Measurements from ENCODE around the gene TLCD4.
"Not testable (repeated sequence)": the region's sequence is repeated elsewhere in the genome, so short reads cannot be mapped to it uniquely, and the experiment has no call there.

The TLCD4 gene, protein sequence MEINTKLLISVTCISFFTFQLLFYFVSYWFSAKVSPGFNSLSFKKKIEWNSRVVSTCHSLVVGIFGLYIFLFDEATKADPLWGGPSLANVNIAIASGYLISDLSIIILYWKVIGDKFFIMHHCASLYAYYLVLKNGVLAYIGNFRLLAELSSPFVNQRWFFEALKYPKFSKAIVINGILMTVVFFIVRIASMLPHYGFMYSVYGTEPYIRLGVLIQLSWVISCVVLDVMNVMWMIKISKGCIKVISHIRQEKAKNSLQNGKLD

DNA sequence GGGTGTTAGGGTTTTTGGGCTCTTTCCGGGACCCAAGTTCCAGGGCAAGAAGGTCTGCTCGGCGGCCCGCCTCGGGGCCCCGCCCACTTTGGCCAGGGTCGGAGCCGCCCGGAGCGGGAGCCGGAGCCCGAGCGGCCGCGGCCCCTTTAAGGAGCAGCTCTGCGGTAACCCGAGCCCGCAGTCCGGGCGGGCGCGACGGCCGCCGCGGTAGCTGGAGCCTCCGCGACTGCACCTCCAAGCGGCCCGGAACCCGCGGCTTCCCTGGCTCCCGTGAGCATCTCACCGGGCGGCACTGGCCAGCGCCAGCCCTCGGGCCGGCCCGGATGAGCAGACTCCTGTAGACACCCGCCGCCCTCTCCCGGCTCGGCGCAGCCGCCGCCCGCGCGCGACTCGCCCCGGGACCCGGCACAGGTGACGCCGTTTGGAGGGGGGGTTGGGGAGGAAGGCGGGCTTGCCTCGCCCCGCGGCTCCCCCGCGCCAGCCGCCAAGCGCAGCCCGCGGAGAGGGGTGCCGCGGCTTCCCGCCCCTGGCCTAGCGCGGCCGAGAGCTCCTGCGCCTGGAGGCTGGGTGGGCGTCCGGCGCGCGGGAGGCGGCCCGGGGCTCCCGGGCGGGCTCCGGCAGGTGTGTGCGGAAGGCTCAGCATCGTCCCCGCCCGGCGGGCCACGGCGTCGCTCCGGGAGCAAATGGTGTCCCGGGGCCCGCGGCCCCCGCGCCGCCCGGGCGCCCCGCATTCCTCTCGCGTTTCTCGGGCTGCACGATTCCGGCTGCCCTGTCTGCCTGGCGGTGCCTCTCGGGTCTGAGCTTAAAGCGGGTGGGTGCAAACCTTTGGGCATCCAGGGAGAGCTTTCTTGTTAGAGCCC is at the start of gene TLCD4:
TLCD4 (plus strand) TSS at position 149 of the 860 bp plus-strand sequence. CDS start 26,547 bp downstream, outside the sequence.
- peak; percentile 75 for DNase-seq

DNA sequence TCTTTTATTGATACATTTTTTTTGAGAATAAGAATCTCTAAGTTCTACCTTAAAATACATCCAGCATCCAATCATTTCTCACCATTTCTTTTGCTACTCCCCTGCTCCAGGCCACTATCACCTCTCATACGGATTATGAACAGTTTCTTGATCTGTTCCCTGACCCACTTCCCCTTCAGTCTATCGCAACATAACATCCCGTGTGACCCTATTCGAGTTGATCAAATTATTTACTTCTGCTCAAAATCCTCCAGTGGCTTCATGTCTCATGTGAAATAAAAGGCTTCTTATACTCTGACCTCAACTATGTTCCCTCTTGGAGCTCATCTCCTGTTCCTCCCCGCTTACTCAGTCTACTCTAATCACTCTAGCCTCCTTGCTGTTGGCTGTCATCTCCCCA is 49.6 kb upstream of the TLCD4 start:
- DNase-seq = no peak

DNA sequence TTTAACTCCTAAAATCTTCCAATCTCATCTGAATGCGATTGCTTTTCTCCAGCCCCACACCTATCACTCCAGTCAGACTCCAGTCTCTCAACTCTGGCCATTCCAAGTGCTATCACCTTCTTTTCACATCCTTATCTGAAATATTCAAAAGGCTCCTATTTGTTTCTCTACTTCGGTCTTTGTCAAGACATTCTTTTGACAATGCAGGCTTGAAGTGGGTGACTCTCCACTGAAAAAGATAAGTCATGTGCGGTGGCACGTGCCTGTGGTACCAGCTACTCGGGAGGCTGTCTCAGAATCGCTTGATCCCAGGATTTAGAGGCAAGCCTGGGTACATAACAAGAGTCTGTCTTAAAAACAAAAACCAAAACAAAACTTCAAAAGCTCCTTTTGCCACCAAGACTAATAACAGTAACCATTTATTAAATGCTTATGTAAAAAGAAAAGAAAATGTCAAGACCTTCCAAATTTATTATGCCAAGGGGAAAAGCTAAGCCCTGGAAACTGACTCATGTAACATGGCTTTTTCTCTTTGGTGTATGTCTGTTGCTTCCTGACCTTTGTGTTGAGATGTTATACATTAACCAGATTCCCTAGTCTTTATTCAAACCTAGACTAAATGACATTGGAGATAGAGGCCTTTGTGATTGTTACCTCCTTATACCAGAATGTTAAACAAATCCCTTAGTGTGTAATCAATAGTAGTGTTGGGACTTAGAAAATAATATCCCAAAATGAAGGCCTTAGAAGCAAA is 48.0 kb upstream of the TLCD4 start:
- no peak for DNase-seq

DNA sequence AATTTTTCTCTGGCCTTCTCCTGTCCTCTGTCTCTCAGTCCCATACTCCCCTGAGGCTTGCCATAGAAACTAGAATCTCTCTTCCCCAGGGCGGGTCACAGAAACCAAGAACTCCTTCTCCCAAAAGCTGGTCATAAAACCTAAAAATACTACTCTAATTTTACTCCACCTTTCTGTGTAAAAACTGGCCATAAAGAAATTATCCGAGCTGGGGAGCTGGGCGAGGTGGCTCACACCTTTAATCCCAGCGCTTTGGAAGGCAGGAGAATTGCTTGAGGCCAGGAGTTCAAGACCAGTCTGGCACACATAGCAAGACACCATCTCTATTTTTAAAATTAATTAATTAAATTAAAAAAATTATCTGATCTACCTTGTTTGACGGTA is 47.5 kb upstream of the TLCD4 start:
- no peak for DNase-seq

DNA sequence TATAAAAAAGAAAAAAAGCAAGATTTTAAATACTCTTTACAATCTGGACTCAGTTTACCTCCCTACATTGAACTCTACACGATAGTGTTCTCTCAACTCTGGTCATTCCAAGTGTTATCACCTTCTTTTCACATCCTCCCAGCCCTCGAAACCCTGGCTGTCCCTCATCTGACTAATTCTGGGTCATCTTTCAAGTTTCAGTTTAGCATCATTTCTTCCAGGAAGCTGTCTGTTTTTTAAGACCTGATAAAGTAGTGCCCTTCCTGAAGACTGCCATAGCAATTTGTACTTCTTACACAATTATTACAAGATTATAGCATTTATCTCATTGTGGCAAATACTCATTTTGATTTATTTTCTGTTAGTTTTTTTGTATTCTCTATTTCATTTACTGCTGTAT is 45.6 kb upstream of the TLCD4 start:
- DNase-seq = no peak

DNA sequence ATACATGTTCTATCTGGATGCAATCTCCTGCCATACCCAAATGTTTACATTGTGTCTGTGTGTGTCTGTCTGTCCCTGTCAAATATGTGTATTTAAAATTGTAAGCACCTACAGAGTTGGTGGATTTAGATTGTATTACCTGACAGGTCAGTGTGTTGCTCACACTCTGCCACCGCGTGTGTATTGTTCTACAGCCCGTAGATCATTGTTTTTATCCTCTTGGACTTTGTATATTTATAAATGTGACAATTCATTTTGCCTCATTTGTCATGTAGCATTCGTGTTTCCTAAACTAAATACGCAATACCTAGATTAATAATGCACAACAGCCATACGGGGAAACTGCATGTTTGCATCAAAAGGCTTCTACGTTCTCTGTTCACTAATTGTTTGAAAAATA is 45.0 kb upstream of the TLCD4 start:
- DNase-seq = no peak

DNA sequence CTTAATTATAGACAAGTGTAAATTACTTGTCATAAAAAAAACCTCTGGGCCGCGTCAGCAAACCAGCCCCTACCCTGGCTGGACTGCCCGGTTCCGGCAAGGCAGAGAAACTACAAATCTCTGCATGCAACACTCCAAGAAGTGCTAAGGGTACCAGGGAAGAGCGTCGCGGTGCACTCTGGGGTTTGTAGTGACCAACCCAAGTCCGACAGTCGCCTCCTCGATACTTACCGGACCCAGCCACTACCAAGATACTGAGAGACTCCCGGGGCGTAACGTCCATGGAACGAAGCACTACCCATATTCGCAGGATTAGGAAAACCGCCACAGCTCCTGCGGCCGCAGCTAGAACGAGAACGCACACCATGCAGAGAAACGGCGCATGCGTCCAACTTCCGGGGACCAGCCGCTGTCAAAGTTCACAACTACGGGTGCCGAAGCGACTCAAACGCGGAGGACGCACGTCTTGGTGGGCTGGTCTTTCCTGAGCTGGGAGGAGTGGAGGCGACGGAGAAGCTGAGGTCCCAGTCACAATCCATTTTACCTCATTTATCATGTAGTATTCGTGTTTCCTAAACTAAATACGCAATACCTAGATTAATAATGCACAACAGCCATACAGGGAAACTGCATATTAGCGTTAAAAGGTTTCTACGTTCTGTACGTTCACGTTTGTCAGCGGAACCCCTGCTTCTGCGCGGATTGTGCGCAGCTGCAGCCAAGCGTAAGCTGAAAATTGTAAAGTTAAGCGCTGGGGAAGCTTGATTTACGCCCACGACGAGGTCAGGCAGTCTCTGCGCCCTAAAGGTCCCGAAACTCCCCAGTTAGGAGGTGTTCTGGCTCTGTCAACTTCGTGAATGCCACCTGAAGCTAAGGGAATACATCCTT is 44.4 kb upstream of the TLCD4 start, which contains the start of gene ALG14:
ALG14 (minus strand) TSS at position 420 of the 888 bp plus-strand sequence; CDS start at position 367, 53 bp downstream.
- peak; percentile 97 for DNase-seq

DNA sequence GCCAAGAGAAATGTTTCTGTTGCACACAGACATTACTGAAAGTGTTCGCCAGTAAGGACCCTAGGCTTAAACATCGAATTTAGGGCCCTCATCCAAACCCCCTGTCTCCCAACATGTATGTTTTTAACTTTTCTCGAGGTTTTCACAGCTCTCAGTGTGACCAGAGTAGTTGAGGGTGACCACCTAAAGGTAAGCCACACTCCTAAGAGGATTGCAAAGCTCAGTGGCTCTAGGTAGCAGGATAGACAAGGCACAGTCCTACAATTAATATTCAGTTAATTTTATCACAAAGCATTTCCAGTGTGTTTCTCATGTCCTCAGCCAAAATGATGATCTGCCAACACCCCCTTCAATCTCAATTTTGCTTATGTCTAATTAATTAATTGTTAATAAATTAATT is 43.7 kb upstream of the TLCD4 start:
- DNase-seq = no peak

DNA sequence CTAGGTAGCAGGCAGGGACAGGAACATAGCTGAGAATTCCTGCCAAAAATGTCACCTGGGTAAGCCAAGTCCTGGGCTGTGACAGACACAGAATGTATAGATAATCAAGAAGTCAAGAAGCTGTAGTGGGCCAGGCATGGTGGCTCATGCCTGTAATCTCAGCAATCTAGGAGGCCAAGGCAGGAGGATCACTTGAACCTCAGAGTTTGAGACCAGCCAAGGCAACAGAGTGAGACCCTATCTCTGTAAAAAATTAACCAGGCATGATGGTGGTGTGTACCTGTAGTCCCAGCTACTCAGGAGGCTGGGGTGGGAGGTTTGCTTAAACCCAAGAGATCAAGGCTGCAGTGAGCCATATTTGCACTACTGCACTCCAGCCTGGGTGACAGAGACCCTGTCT is 41.1 kb upstream of the TLCD4 start:
- DNase-seq = no peak

DNA sequence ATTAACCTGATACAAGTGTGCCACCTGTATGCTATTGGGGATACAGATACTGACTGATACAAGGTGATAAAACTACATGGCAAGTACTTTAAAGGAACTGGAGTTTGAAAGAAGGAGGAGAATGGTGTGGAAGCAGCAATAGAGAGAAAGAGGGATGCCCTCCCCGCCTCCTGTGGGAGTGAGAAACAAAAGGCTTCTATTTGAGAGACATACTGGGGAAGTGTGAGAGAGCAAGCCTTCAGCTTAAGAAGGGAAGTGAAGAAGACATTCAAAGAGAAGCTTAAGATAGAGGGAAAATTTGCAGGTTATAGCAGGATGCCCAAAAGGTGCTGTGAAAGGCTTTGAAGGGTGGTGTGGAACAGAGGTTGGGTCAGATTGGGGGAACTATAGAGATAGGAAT is 36.7 kb upstream of the TLCD4 start:
- no peak for DNase-seq

DNA sequence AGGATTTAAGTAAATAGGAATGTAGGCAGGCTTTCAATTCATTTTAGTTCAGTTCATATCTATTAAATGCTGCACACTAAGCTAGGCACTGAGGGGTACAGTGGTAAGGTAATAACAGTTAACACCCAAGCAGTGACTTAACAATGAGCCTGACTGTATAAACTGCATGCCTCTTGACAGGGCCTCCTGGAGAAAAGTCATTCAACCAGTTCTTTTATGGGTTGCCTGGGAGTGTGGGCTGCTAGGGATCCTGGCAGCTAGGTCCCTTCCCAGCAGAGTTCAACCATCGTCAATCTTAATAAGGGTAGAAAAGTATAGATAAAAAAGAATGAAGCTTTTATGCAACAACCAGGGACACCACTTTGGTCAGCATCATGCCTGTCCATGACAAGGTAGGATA is 36.3 kb upstream of the TLCD4 start:
- no peak for DNase-seq

DNA sequence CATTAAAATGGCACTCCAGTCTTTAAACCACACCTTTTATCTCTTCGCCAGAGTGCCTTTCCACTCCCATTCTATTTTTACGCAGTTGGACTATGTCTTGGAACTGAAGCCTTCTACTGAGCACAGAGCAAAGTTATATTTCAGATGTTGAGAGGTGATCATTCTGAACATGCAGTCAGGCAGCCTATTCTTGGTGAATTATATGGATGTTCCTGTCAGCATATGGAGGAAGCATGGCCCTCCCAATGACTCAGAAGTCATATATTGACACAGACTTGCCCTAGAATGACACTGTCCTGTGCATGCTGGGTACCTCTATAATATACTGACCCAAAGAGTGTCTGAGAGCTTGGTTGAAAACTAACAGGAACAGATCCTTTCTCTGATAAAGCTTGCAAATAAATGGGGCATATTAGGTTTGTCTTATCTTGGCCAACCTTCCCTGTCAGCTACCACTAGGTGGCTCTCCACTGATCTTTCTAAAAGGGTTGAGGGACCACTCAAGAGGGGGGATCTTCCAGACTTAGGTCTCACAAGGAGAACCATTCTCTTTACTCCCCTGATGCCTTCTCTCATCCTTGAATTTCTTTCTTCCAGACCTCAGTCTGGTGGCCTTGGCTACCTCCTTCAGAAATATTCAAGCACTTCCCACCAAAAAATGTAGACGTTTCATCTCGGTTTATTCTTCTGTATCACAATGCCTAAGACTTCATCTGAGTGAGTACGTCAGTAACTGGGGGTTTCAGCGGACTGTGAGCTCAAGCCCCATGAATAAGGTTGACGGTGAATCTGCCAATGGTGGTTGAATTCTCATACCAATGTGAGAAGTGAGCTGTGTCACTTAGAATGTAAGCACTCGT is 32.6 kb upstream of the TLCD4 start:
- DNase-seq = no peak

DNA sequence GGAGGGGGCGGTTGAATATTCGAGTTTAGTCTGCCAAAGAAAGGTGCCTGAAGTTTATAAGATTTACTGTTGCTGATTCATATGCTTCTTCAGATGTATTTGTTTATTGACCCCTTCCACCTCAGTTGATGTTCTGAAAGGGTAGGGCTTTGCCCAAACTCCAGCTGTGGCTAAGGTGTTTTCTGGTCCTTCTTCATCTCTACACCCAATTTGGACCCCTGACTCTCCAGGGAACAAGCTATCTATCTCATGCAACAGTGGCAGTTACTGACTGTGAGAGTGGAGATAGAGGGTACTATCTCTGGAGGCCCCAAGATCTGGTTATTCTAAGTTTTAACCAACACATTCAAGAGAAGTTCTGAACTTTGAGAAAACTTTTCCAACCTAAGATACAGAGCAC is 31.8 kb upstream of the TLCD4 start:
- DNase-seq = no peak

DNA sequence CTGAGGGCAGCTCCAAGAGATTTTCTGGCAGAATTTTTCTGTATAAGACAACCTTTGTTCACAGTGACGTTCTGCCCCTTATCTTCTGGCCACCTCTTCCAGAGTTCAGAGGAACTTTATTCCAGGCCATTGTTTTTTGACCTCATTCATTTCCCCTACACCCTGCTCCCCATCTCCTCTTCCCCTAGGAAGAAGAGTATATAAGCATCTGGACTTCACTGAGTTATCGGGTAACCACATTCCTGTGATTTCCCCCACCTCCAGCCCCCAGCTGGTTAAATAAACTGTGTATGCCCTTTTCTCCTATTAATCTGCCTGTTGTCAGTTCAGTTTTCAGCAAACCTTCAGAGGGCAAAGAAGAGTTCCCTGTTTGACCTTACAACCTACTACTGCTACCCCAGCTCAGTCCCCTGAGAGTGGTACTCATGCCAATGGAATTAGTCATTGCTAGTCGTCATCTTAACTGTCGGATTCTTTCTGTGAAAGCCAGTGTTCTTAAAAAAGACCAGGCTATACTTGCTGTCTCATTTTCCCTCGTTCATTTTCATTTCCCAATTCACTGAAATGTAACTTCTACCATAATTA is 30.1 kb upstream of the TLCD4 start:
- peak; percentile 54 for DNase-seq

DNA sequence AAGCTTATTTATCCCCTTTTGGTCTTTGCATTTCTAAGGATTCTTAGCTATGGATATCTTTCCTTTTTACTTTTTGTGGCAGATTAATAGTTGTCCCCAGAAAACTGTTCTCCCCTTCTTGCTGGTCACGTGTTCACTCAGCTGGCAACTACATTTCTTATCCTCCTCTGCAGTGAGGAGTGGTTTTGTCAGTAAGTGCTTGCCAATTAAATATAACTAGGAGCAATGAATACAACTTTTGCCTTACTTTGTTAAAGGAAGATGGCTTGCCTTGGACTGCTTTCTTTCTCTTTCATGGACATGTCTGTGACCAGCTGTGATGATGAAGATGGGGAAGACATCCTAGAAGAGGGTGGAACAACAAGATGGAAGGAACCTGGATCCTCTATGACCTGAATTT is 28.9 kb upstream of the TLCD4 start:
- no peak for DNase-seq

DNA sequence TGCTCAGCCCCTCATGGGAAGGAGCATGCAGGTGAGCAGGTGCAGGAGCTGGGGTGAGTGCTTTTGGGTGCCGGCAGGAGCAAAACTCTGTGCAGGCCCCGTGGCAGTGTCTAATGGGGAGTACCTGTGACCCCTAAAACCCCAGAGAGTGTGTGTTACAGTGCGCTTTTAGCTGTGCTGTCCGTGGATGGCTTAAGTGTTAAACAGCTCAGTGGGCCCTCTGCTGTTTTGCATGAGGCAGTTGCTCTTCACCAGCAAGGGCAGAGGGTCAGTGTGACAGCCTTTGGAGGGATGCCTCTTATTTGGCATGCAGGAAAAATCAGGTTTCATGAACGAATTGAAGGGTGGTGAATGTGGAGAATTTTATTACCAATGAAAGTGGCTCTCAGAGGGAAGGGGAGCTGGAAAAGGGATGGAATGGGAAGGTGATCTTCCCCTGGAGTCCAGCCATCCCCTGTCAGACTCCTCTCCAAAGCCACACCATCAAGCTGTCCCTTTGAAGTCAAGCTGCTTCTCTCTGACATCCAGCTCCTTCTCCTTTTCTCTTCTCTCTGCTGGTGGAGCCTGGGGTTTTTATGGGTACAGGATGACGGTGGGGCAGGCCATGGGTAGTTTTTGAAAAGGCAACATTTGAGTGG is 27.4 kb upstream of the TLCD4 start:
- DNase-seq = no peak

DNA sequence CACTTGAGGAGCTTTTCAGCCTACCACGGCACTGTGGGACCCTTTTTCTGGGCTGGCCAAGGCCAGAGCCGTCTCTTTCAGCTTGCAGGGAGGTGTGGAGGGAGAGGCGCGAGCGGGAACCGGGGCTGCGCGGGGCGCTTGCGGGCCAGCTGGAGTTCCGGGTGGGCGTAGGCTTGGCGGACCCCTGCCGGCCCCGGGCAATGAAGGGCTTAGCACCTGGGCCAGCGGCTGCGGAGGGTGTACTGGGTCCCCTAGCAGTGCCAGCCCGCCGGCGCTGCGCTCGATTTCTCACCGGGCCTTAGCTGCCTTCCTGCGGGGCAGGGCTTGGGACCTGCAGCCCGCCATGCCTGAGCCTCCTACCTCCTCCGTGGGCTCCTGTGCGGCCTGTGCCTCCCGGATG is 25.9 kb upstream of the TLCD4 start:
- not testable (repeated sequence) for DNase-seq

DNA sequence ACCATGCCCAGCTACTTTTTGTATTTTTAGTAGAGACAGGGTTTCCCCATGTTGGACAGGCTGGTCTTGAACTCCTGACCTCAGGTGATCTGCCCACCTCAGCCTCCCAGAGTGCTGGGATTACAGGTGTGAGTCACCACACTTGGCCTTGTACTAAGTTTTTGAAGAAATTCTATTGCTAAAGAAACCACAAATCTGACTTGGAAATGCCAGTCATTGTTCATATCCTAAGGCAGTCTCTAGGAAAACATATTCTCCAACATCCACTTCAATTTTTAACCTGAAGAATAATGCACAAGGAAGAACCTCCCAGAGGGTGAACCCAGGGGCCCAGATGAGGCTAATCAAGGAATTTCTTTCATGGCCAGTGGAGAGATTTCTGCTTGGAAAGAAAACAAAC is 24.3 kb upstream of the TLCD4 start:
- DNase-seq = not testable (repeated sequence)

DNA sequence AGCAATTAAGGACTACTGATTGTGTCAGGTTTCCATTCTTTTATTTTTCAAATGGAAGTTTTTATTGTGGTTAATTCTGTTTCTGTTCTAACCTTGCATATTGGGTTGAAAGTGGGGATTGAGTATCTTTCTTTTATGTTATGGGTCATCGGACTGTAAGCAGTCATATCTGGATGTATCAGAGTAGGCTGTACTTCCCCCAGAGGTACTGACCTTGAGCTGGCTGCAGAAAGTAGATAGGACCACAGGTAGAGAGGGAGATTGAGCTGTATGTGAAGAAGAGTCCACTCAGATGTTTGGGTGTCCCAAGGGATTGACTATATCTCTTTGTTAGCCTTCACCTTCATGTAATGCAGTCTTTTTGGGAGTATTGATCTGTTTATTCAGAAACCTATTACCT is 23.9 kb upstream of the TLCD4 start:
- DNase-seq = no peak

DNA sequence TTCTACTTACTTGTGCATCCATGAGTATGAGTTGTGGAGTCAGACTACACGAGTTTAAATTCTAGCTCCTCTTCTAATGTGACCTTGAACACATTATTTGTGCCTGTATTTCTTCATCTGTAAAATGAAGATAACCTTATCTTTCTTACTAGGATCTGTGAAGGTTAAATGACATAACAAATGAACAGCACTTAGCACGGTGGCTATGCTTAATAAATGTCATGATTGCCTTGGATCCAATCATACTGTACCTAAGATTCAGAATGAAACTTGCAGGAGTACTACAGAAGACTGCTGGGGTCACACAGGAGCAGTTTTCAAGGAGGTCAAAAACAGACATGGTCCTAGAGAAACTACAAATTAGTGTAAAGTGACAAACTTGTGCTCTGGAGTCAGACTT is 22.2 kb upstream of the TLCD4 start:
- no peak for DNase-seq

DNA sequence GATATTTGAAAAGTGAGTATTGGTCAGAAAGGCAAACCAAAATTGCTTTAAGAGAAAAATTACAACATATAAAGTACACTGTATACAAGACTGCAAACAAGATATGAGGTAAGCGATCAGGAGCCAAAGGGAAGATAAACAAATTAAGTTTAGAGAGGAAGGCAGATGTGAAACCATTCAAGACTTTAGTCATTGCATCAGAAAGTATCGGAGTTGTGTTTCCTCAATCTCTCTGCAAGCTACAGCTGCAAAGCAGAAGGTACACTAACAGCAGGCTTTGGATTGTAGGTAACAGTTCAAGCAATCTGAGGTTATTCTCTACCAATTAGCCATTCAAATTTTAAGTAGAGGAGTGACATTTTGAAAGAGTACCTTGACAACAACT is 21.3 kb upstream of the TLCD4 start:
- no peak for DNase-seq

Measured in femur (tissue), 1 donor.